LNCaP clone FGC (cell line): ENCODE results near the gene PTPRG.

ENCODE experiments used
- DNase-seq: peaks from one replicate; pipeline ENCODE4 v3.0.0-alpha.2; 2011; ENCODE audit warnings: low read depth
- H3K4me3 ChIP-seq: 2 replicates; pipeline ENCODE4 v1.5.1; 2011; ENCODE audit warnings: mild to moderate bottlenecking, low read depth, low read length, control low read depth
- TF ChIP-seq, protein P1 (sequence below): IDR thresholded peaks from 2 replicates; pipeline ENCODE4 v1.5.1; 2012; ENCODE audit warnings: mild to moderate bottlenecking; ENCODE audit not compliant: control insufficient read depth, insufficient read depth; ENCODE audit errors: extremely low read depth

The PTPRG gene

DNA sequence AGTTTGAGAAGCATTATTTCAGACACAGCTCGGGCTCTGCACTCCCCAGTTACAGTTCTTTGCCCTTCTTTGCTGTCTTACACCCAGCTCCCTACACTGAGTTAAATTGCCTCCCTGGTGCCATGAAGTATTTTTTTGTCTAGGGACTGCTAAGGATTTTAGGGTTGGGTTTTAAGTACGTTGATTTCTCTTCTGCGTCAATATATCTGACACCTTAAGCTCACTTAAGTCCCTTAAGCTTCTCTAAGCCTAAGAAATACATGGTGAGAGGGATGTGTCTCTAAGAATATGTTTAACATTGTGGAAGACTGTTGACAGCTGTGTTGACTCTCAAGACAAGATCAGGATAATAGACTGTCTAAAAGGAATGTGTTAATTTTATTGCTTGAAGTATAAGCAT, 400.5 kb downstream of the PTPRG start:
- no peak overlapping the region for H3K4me3 ChIP-seq
- no peak for DNase-seq
- TF ChIP-seq, protein P1, sequence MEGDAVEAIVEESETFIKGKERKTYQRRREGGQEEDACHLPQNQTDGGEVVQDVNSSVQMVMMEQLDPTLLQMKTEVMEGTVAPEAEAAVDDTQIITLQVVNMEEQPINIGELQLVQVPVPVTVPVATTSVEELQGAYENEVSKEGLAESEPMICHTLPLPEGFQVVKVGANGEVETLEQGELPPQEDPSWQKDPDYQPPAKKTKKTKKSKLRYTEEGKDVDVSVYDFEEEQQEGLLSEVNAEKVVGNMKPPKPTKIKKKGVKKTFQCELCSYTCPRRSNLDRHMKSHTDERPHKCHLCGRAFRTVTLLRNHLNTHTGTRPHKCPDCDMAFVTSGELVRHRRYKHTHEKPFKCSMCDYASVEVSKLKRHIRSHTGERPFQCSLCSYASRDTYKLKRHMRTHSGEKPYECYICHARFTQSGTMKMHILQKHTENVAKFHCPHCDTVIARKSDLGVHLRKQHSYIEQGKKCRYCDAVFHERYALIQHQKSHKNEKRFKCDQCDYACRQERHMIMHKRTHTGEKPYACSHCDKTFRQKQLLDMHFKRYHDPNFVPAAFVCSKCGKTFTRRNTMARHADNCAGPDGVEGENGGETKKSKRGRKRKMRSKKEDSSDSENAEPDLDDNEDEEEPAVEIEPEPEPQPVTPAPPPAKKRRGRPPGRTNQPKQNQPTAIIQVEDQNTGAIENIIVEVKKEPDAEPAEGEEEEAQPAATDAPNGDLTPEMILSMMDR: no peak

DNA sequence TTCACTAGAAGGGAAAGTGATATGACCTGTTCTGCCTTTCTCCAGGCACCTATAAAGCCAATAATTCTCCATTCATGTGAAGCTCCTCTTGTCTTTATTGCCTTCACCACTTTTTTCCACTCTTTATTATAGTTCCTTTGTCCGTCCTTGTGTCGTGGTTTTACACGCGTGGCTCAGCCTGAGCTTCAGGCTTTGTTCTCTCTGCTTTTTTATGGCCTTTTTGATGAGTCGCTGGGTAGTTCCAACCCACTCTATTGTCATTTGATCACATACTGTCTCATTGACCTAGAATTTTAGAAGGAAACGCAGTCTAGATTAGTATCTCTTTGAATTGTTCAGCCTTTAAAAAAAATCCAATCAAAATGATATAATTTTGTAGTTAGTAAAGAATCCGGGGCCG, 403.2 kb downstream of the PTPRG start:
- no peak for DNase-seq
- H3K4me3 ChIP-seq: no peak overlapping the region
- TF ChIP-seq, protein P1: no peak

DNA sequence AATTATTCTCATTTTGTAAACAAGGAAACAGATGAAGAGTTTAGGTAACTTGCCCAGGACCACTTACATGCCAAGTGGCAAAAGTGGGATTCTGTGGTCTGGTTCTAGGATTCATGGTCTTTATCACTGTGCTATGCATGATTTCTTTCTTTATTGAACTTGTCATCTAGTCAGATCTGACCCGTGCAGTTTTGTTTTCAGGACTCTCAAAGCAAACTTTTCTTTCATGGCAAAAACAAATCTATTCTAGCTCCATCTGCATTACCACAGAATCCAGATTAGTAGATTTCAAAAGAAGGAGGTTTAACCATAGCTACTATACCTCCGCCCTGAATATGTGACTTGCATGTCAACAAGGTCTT, 404.4 kb downstream of the PTPRG start:
- H3K4me3 ChIP-seq: no peak overlapping the region
- TF ChIP-seq, protein P1: no peak
- no peak for DNase-seq

DNA sequence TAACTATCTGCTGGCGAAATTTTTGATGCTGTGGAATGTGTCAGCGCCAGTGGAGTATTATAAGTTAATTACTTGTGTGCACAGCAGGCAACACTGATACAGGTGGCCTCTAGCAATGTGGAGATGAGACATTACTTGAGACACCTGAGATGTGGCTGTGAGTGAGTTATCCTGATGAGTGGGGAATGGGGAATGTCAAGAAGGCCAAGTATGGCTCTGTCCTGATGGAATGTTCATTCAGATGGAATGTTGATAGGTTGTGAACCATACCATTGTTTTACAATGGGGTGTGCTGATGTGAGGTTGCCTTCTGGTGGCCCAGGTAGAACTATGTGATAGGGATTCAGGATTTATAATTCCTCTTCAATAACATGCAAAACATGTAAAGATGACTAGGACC, 404.8 kb downstream of the PTPRG start:
- no peak for DNase-seq
- TF ChIP-seq, protein P1: no peak
- H3K4me3 ChIP-seq: no peak overlapping the region

DNA sequence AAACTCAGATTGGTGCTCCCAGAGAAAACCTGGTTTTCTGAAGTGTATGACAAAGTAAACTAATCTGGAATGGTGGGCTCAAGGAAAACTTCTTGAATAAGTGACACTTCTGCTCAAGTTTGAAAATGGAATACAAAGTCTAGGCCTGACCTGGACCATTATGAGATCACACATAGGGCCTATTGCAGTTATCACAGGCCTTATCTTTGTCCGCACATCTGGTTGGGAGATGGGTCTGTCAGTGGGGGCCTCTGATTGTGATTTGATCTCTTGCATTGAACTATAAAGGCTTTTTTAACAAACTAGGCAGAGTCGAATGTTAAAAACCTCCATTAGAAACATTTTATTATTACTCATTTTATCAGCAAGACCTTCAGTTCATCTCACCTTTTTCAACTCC, 405.6 kb downstream of the PTPRG start:
- DNase-seq: no peak
- TF ChIP-seq, protein P1: no peak
- H3K4me3 ChIP-seq: no peak overlapping the region

DNA sequence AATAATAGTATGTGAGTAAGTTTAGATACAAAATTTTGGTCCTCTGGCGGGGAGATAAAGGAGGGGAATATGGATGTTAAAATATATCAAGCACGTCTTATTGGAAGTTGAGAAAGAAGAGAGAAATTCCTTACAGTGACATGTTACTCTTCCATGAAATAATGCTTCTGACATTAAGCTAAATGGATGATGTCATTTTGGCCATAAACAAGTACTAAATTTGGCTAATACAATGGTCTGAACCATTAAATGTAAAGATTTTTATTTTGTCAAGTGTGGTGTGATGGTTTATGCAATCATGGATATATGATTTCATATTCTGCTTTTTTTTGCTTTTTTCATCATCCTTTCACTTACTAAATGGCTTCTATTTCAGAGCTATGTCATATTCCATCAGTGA, 406.6 kb downstream of the PTPRG start:
- TF ChIP-seq, protein P1: no peak
- no peak for DNase-seq
- no peak overlapping the region for H3K4me3 ChIP-seq

DNA sequence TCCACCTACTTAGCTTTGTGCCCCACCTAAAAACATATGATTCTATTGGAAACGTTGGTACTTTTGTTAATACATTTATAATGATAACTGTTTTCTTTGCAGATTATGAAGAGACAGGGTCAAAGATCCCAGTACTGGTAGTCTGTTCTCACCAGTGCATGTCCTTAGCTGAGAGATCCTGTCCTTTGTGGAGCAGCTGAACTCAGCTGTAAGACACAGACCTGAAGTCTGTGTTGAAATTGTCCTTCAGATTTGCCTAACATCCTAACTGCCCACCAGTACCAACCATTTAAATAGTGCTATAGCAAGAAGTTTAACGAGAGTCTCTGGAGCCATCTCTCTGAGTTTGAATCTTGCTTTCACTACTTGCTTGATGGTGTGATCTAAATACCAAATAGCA, 413.3 kb downstream of the PTPRG start:
- DNase-seq: no peak
- TF ChIP-seq, protein P1: no peak

More for the DNA sequence above, 413.3 kb downstream of the PTPRG start:
- no peak overlapping the region for H3K4me3 ChIP-seq
